ENCODE data around the gene ITGA11.
"Not testable (repeated sequence)": the region's sequence is repeated elsewhere in the genome, so short reads cannot be mapped to it uniquely, and the experiment has no call there.

Gene ITGA11

GRCh38 chr15:68425428-68426060 lies 6.4 kb downstream of the ITGA11 start:
- no peak overlapping the region for H3K4me3 ChIP-seq (ENCODE audit: low read depth, low read length)
- no peaks in the 10 kb centered on the region; the same call in 1 of the 2 replicates for H3K4me1 ChIP-seq
- H3K36me3 ChIP-seq = no peaks in the 10 kb centered on the region
- no peaks in the 10 kb centered on the region for H3K9me3 ChIP-seq
- no peaks in the 10 kb centered on the region for H3K27me3 ChIP-seq
- no peak for DNase-seq
- no peak for TF ChIP-seq CTCF (IDR thresholded peaks at IDR 0.05; ENCODE audit: low read depth, low read length)

- no peak for TF ChIP-seq CTCF (IDR thresholded peaks at IDR 0.05; ENCODE audit: low read depth, low read length)
- Histone ChIP-seq H3K4me3 (ENCODE audit: low read depth, low read length) (no peak overlapping the region), H3K4me1 (no peaks in the 10 kb centered on the region; the same call in 1 of the 2 replicates), H3K36me3 (no peaks in the 10 kb centered on the region), H3K9me3 (no peaks in the 10 kb centered on the region), H3K27me3 (no peaks in the 10 kb centered on the region)
- no peak for DNase-seq
These were observed 7.1 kb downstream of the ITGA11 start for GRCh38 chr15:68424754-68425390.

- Histone ChIP-seq H3K36me3 (no peaks in the 10 kb centered on the region), H3K4me3 (ENCODE audit: low read depth, low read length) (no peak overlapping the region), H3K9me3 (no peaks in the 10 kb centered on the region), H3K27me3 (no peaks in the 10 kb centered on the region), H3K4me1 (no peaks in the 10 kb centered on the region)
- no peak for DNase-seq
- no peak for TF ChIP-seq CTCF (IDR thresholded peaks at IDR 0.05; ENCODE audit: low read depth, low read length)
These were observed 8.3 kb downstream of the ITGA11 start for GRCh38 chr15:68423359-68424296.

GRCh38 chr15:68422403-68423145 lies 9.4 kb downstream of the ITGA11 start:
- not testable (repeated sequence) for DNase-seq; H3K36me3 ChIP-seq; H3K27me3 ChIP-seq; H3K4me1 ChIP-seq; H3K4me3 ChIP-seq (ENCODE audit: low read depth, low read length); H3K9me3 ChIP-seq

GRCh38 chr15:68421798-68422402 lies 10.1 kb downstream of the ITGA11 start:
- Histone ChIP-seq H3K4me3 (ENCODE audit: low read depth, low read length) (no peak overlapping the region), H3K9me3 (no peaks in the 10 kb centered on the region), H3K36me3 (no peaks in the 10 kb centered on the region), H3K4me1 (no peaks in the 10 kb centered on the region), H3K27me3 (no peaks in the 10 kb centered on the region)
- no peak for TF ChIP-seq CTCF (IDR thresholded peaks at IDR 0.05; ENCODE audit: low read depth, low read length)
- no peak for DNase-seq

- no peak for DNase-seq
These were observed 10.8 kb downstream of the ITGA11 start for GRCh38 chr15:68421115-68421551.

More at GRCh38 chr15:68421115-68421551, 10.8 kb downstream of the ITGA11 start:
- no peaks in the 10 kb centered on the region for H3K27me3 ChIP-seq
- no peaks in the 10 kb centered on the region for H3K36me3 ChIP-seq
- no peak for TF ChIP-seq CTCF (IDR thresholded peaks at IDR 0.05; ENCODE audit: low read depth, low read length)
- no peak overlapping the region for H3K4me3 ChIP-seq (ENCODE audit: low read depth, low read length)
- H3K4me1 ChIP-seq = peaks cover 2% of the 10 kb centered on the region; the same call in 1 of the 2 replicates
- H3K9me3 ChIP-seq = no peaks in the 10 kb centered on the region

Measured in BE2C (cell line).